GM23338 (cell line): ENCODE measurements around the gene CD34. TPM values are rescaled to one million over a fixed set of nuclear protein-coding genes. Genes with fewer than 3 reads are reported as not detected.

ENCODE experiments used
- ATAC-seq: fragments of 200-7000 bp; cut with Tn5 transposase; 3 replicates; pipeline ENCODE4 v1.9.1; 2020
- DNase-seq: peaks from one replicate; pipeline ENCODE4 v3.0.0-alpha.2; 2015; ENCODE audit warnings: low spot score
- H2AFZ ChIP-seq: fragments of 200-600 bp; sonication (generic); 2 replicates; pipeline ENCODE4 v1.8.0; 2016; ENCODE audit warnings: antibody characterized with exemption, mild to moderate bottlenecking, moderate library complexity
- H3F3A ChIP-seq: fragments of 200-600 bp; sonication (generic); replicated peaks from 2 replicates; pipeline ENCODE4 v1.8.0; 2017; ENCODE audit warnings: antibody characterized with exemption, mixed run types, low read depth
- H3K27ac ChIP-seq: fragments of 200-600 bp; sonication (generic); 2 replicates; pipeline ENCODE4 v1.6.1; 2016; ENCODE audit warnings: low read depth
- H3K27me3 ChIP-seq: fragments of 200-600 bp; sonication (generic); 2 replicates; pipeline ENCODE4 v1.8.0; 2016; ENCODE audit warnings: mild to moderate bottlenecking, mixed run types, moderate library complexity; ENCODE audit not compliant: insufficient read depth
- H3K36me3 ChIP-seq: fragments of 200-600 bp; sonication (generic); 2 replicates; pipeline ENCODE4 v1.8.0; 2016; ENCODE audit warnings: mild to moderate bottlenecking; ENCODE audit not compliant: insufficient read depth
- H3K4me1 ChIP-seq: fragments of 200-600 bp; sonication (generic); 2 replicates; pipeline ENCODE4 v1.8.0; 2016; ENCODE audit warnings: mild to moderate bottlenecking, moderate library complexity; ENCODE audit not compliant: insufficient read depth
- H3K4me2 ChIP-seq: fragments of 200-600 bp; sonication (generic); 2 replicates; pipeline ENCODE4 v1.7.1; 2017; ENCODE audit warnings: mixed run types
- H3K4me3 ChIP-seq: fragments of 200-600 bp; sonication (generic); 2 replicates; pipeline ENCODE4 v1.6.1; 2016; ENCODE audit warnings: mixed run types
- H3K79me2 ChIP-seq: fragments of 200-600 bp; sonication (generic); replicated peaks from 2 replicates; pipeline ENCODE4 v1.8.0; 2017; ENCODE audit warnings: mild to moderate bottlenecking; ENCODE audit not compliant: insufficient read depth
- H3K9me2 ChIP-seq: fragments of 200-600 bp; sonication (generic); 2 replicates; pipeline ENCODE4 v1.8.0; 2017; ENCODE audit not compliant: insufficient read depth
- H4K20me1 ChIP-seq: fragments of 200-600 bp; sonication (generic); replicated peaks from 2 replicates; pipeline ENCODE4 v1.8.0; 2017; ENCODE audit warnings: mild to moderate bottlenecking; ENCODE audit not compliant: insufficient read depth
- H3K27ac Mint-ChIP-seq: 2 replicates; pipeline ENCODE4 v1.8.0; 2020; ENCODE audit warnings: inconsistent platforms, mild to moderate bottlenecking, moderate library complexity, mixed read lengths
- H3K27me3 Mint-ChIP-seq: 3 replicates; pipeline ENCODE4 v1.8.0; 2022; ENCODE audit warnings: low read depth, mild to moderate bottlenecking, moderate library complexity, mixed read lengths, inconsistent platforms; ENCODE audit not compliant: insufficient read depth, poor library complexity
- H3K36me3 Mint-ChIP-seq: 3 replicates; pipeline ENCODE4 v1.8.0; 2021; ENCODE audit warnings: low read depth, mild to moderate bottlenecking, inconsistent platforms, moderate library complexity, mixed read lengths
- H3K4me1 Mint-ChIP-seq: 3 replicates; pipeline ENCODE4 v1.8.0; 2020; ENCODE audit warnings: mild to moderate bottlenecking, inconsistent platforms, mixed read lengths
- H3K4me3 Mint-ChIP-seq: 3 replicates; pipeline ENCODE4 v1.8.0; 2021; ENCODE audit warnings: moderate library complexity, mild to moderate bottlenecking, inconsistent platforms, mixed read lengths
- H3K9me3 Mint-ChIP-seq: 3 replicates; pipeline ENCODE4 v1.8.0; 2020; ENCODE audit warnings: moderate library complexity, mild to moderate bottlenecking, inconsistent platforms, mixed read lengths
- CREB1 ChIP-seq: fragments of 250-450 bp; sonication (Bioruptor Pico); IDR thresholded peaks from 2 replicates; pipeline ENCODE4 v1.5.0; 2020; ENCODE audit warnings: low read depth, mild to moderate bottlenecking, moderate library complexity
- ETS1 ChIP-seq: IDR thresholded peaks from 2 replicates; pipeline ENCODE4 v1.6.1; 2016; ENCODE audit warnings: antibody characterized with exemption
- EZH2 ChIP-seq: fragments of 200-600 bp; sonication (generic); IDR thresholded peaks from one replicate; pipeline ENCODE4 v1.8.0; 2017; ENCODE audit warnings: antibody characterized with exemption, mild to moderate bottlenecking, low read depth; ENCODE audit not compliant: unreplicated experiment
- EZH2phosphoT487 ChIP-seq: fragments of 200-600 bp; sonication (generic); IDR thresholded peaks from one replicate; pipeline ENCODE4 v1.8.1; 2018; ENCODE audit warnings: antibody characterized with exemption; ENCODE audit not compliant: unreplicated experiment
- JUNB ChIP-seq: IDR thresholded peaks from one replicate; pipeline ENCODE4 v1.6.1; 2016; ENCODE audit warnings: antibody characterized with exemption; ENCODE audit not compliant: unreplicated experiment
- NANOG ChIP-seq: IDR thresholded peaks from 2 replicates; pipeline ENCODE4 v1.6.1; 2016; ENCODE audit warnings: antibody characterized with exemption, borderline replicate concordance
- POLR2AphosphoS5 ChIP-seq: IDR thresholded peaks from 2 replicates; pipeline ENCODE4 v1.6.1; 2016; ENCODE audit warnings: antibody characterized with exemption, low read depth
- STAT1 ChIP-seq: IDR thresholded peaks from one replicate; pipeline ENCODE4 v1.6.1; 2016; ENCODE audit warnings: antibody characterized with exemption; ENCODE audit not compliant: unreplicated experiment
- ZNF114 ChIP-seq: fragments of 250-450 bp; sonication (Bioruptor Pico); IDR thresholded peaks from 2 replicates; pipeline ENCODE4 v1.5.0; 2020; ENCODE audit warnings: mild to moderate bottlenecking, moderate library complexity
- ZNF331 ChIP-seq: fragments of 250-450 bp; sonication (Bioruptor Pico); IDR thresholded peaks from 2 replicates; pipeline ENCODE4 v1.5.0; 2020; ENCODE audit warnings: low read depth, mild to moderate bottlenecking, moderate library complexity
- ZNF462 ChIP-seq: fragments of 250-450 bp; sonication (Bioruptor Pico); IDR thresholded peaks from 2 replicates; pipeline ENCODE4 v1.5.0; 2020; ENCODE audit warnings: mild to moderate bottlenecking, moderate library complexity
- polyA plus RNA-seq: library from polyadenylated mRNA; unstranded; fragments of >200 nt; fragmentation: Nextera tagmentation; extraction: Ambion mirVana; gene quantifications from 2 replicates; pipeline ENCODE4 v1.2.1, GENCODE V29; 2016
- total RNA-seq: library from RNA; depleted of rRNA; stranded (reverse); fragments of >200 nt; shearing (Covaris generic); gene quantifications from 2 replicates; pipeline ENCODE4 v1.2.3, GENCODE V29; 2014

Gene CD34
- total and polyA plus RNA-seq, 2 experiments from 2014 or later: 0.07 to 0.18 TPM

GRCh38 chr1:207863893-207864535 is 46.9 kb downstream of the CD34 start:
- DNase-seq (no peak), ATAC-seq (no peak)
- peaks cover 7% of the 10 kb centered on the region for H3K27me3 Mint-ChIP-seq
- H3K27ac ChIP-seq: no peak overlapping the region
- H3K4me2 ChIP-seq: no peak overlapping the region
- peaks cover 9% of the 10 kb centered on the region; the same call in 1 of the 2 replicates for H3K27me3 ChIP-seq
- peaks cover 3% of the 10 kb centered on the region; the same call in 1 of the 2 replicates for H3K4me1 ChIP-seq
- no peaks in the 10 kb centered on the region for H3K36me3 Mint-ChIP-seq
- H3K79me2 ChIP-seq: no peaks in the 10 kb centered on the region
- H2AFZ ChIP-seq: no peak overlapping the region
- 0 out of 2 replicates have a peak, but pooled peaks cover 3% of the 10 kb centered on the region for H3K9me2 ChIP-seq
- H3K9me3 Mint-ChIP-seq: no peaks in the 10 kb centered on the region
- H3K27ac Mint-ChIP-seq: no peak overlapping the region
- H4K20me1 ChIP-seq: no peaks in the 10 kb centered on the region
- no peak overlapping the region for H3K4me3 ChIP-seq
- TF ChIP-seq EZH2phosphoT487: no peak
- no peak for TF ChIP-seq ZNF331 (CRISPR knock-in tag)
- TF ChIP-seq EZH2: no peak
- no peak for TF ChIP-seq JUNB
- H3K4me1 Mint-ChIP-seq: peaks cover 2% of the 10 kb centered on the region; the same call in 2 of the 3 replicates
- H3K36me3 ChIP-seq: no peaks in the 10 kb centered on the region
- H3F3A ChIP-seq: 0 out of 2 replicates have a peak, but pooled peaks cover 4% of the 10 kb centered on the region
- H3K4me3 Mint-ChIP-seq: no peak overlapping the region

- no peak overlapping the region for H2AFZ ChIP-seq
- 0 out of 2 replicates have a peak, but pooled peaks cover 3% of the 10 kb centered on the region for H3K9me2 ChIP-seq
- H4K20me1 ChIP-seq: no peaks in the 10 kb centered on the region
- H3K4me3 ChIP-seq: no peak overlapping the region
- peaks cover 10% of the 10 kb centered on the region; the same call in 1 of the 2 replicates for H3K4me1 ChIP-seq
- Mint-ChIP-seq H3K36me3 (no peaks in the 10 kb centered on the region), H3K27me3 (peaks cover 3% of the 10 kb centered on the region), H3K27ac (no peak overlapping the region), H3K4me3 (no peak overlapping the region), H3K9me3 (no peaks in the 10 kb centered on the region), H3K4me1 (no peaks in the 10 kb centered on the region; the same call in 2 of the 3 replicates)
- no peaks in the 10 kb centered on the region for H3K36me3 ChIP-seq
- no peak overlapping the region for H3K4me2 ChIP-seq
- ATAC-seq (no peak), DNase-seq (no peak)
- H3K27me3 ChIP-seq: no peaks in the 10 kb centered on the region
- no peaks in the 10 kb centered on the region for H3K79me2 ChIP-seq
- H3F3A ChIP-seq: no peaks in the 10 kb centered on the region
- no peak overlapping the region for H3K27ac ChIP-seq
- TF ChIP-seq JUNB (no peak), STAT1 (no peak), ZNF114 (no peak), ETS1 (no peak), POLR2AphosphoS5 (no peak), ZNF331 (CRISPR knock-in tag) (no peak), EZH2 (no peak), ZNF462 (CRISPR knock-in tag) (no peak), NANOG (no peak), EZH2phosphoT487 (no peak), CREB1 (CRISPR knock-in tag) (no peak)
These were observed 48.6 kb downstream of the CD34 start for GRCh38 chr1:207862241-207862787.
